Endothelial cell (in vitro differentiated cells): ENCODE results near the gene MMP24OS. TPM values are rescaled to one million over a fixed set of nuclear protein-coding genes. Genes with fewer than 3 reads are reported as not detected.

Experiments
- DNase-seq: peaks from one replicate; pipeline ENCODE4 v3.0.0; 2021; ENCODE audit warnings: low spot score
- H3K27ac Mint-ChIP-seq: one replicate; pipeline ENCODE4 v1.8.0; 2021; ENCODE audit warnings: mixed read lengths, inconsistent platforms; ENCODE audit not compliant: unreplicated experiment
- H3K27me3 Mint-ChIP-seq: one replicate; pipeline ENCODE4 v1.8.0; 2021; ENCODE audit warnings: mild to moderate bottlenecking, moderate library complexity, mixed read lengths, inconsistent platforms; ENCODE audit not compliant: unreplicated experiment
- H3K36me3 Mint-ChIP-seq: one replicate; pipeline ENCODE4 v1.8.0; 2021; ENCODE audit warnings: mild to moderate bottlenecking, low read depth, mixed read lengths, inconsistent platforms; ENCODE audit not compliant: unreplicated experiment
- H3K4me1 Mint-ChIP-seq: one replicate; pipeline ENCODE4 v1.8.0; 2021; ENCODE audit warnings: mild to moderate bottlenecking, mixed read lengths, inconsistent platforms; ENCODE audit not compliant: unreplicated experiment
- H3K4me3 Mint-ChIP-seq: one replicate; pipeline ENCODE4 v1.8.0; 2021; ENCODE audit warnings: mild to moderate bottlenecking, mixed read lengths, inconsistent platforms; ENCODE audit not compliant: unreplicated experiment
- H3K9me3 Mint-ChIP-seq: one replicate; pipeline ENCODE4 v1.8.0; 2021; ENCODE audit warnings: mixed read lengths, inconsistent platforms; ENCODE audit not compliant: unreplicated experiment
- total RNA-seq: library from RNA; stranded (reverse); fragmentation: NEBNext Ultra II Directional; extraction: Animal tissue kit (Norgen Biotek cat#: 25700); gene quantifications from one replicate; pipeline ENCODE4 v1.2.1, GENCODE V29; 2021; ENCODE audit not compliant: unreplicated experiment
- TF ChIP-seq, protein P1 (sequence below): fragments of 200-600 bp; sonication (generic); IDR thresholded peaks from one replicate; pipeline ENCODE4 v1.5.0; 2021; ENCODE audit warnings: antibody characterized with exemption; ENCODE audit not compliant: unreplicated experiment

The MMP24OS gene
- total RNA-seq, 1 donor from 2014 or later: 80.7 TPM

- Mint-ChIP-seq H3K27me3 (peaks cover 19% of the 10 kb centered on the region), H3K27ac (no peak overlapping the region), H3K4me1 (peaks cover 14% of the 10 kb centered on the region)
These were observed 24.8 kb upstream of the MMP24OS start for GRCh38 chr20:35302421-35303335.

DNA sequence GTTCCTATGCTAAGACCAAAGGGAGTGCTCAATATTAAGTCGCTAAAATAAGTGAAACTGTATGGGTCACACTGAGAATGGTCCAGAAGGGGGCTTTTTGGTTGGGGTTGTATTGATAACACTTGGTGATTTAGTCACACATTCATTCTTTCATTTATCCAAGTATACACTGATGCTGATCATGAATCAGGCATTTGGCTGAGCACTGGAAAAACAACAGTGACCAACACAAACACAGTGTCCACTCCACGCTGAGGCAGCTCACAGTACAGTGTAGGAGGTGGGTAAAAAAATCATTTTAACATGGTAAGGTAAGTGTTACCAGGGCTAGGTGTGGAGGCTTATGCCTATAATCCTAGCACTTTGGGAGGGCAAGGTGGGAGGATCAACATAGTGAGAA is 23.5 kb upstream of the MMP24OS start:
- H3K4me3 Mint-ChIP-seq: no peak overlapping the region
- peak overlapping the region; percentile 8 for H3K27ac Mint-ChIP-seq
- no peaks in the 10 kb centered on the region for H3K9me3 Mint-ChIP-seq
- no peak for DNase-seq
- H3K4me1 Mint-ChIP-seq: peaks cover 17% of the 10 kb centered on the region
- TF ChIP-seq, protein P1, sequence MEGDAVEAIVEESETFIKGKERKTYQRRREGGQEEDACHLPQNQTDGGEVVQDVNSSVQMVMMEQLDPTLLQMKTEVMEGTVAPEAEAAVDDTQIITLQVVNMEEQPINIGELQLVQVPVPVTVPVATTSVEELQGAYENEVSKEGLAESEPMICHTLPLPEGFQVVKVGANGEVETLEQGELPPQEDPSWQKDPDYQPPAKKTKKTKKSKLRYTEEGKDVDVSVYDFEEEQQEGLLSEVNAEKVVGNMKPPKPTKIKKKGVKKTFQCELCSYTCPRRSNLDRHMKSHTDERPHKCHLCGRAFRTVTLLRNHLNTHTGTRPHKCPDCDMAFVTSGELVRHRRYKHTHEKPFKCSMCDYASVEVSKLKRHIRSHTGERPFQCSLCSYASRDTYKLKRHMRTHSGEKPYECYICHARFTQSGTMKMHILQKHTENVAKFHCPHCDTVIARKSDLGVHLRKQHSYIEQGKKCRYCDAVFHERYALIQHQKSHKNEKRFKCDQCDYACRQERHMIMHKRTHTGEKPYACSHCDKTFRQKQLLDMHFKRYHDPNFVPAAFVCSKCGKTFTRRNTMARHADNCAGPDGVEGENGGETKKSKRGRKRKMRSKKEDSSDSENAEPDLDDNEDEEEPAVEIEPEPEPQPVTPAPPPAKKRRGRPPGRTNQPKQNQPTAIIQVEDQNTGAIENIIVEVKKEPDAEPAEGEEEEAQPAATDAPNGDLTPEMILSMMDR: no peak
- peaks cover 5% of the 10 kb centered on the region for H3K36me3 Mint-ChIP-seq
- peaks cover 21% of the 10 kb centered on the region for H3K27me3 Mint-ChIP-seq

More at GRCh38 chr20:35302421-35303335, 24.8 kb upstream of the MMP24OS start:
- Mint-ChIP-seq H3K4me3 (no peak overlapping the region), H3K9me3 (no peaks in the 10 kb centered on the region), H3K36me3 (peaks cover 6% of the 10 kb centered on the region)
- TF ChIP-seq, protein P1: no peak
- DNase-seq: no peak

DNA sequence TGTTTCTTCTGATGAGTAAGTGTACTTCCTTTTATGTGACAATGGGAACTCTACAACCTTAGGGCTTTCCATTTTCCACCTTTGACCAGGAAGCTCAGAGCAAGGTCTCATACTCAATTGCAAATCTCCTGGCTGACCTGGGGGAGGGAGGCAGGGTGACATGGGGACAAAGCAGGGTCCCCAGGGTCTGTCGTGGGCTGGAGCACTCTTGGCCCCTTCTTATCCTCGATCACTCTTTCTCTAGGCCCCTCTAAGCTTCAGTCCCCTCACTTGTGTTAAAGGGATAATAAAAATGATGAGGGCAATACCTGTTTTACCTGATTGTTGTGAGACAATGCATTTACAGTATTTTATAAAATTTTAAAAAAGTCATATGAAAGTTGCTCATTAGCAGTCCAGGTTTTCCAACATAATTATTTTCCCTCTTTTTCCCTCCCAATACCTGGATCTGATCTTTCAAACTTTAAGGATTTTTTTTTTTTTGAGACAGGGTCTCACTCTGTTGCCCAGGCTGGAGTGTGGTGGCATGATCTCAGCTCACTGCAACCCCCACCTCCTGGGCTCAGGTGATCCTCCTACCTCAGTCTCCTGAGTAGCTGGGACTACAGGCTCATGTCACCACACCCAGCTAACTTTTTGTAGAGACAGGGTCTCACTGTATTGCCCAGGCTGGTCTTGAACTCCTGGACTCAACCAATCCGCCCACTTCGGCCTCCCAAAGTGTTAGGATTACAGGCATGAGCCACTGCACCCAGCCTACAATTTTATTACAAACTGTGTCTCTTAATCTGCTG is 22.7 kb upstream of the MMP24OS start:
- Mint-ChIP-seq H3K36me3 (peaks cover 3% of the 10 kb centered on the region), H3K27ac (no peak overlapping the region), H3K4me3 (no peak overlapping the region), H3K27me3 (peaks cover 16% of the 10 kb centered on the region), H3K4me1 (peaks cover 24% of the 10 kb centered on the region), H3K9me3 (no peaks in the 10 kb centered on the region)
- DNase-seq: no peak
- TF ChIP-seq, protein P1: no peak

DNA sequence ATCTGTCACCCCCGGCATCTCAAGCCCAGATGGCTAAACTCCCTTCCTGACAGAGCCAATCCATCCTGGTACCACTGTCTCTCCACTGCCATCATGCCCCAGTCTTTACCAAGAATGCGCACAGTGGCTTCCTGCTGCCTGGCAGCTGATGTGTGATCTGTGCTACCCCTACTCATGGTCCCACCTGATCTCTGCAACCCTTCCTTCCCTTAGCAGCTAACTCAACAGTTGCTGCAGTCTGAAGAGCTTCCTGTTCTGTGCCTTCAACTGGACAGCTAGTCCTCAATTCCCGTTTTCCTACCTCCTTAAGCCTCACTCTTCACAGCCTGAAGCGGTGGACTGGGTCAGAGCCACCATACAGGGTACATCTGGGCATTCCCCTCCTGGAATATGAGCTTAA is 21.9 kb upstream of the MMP24OS start:
- Mint-ChIP-seq H3K9me3 (no peaks in the 10 kb centered on the region), H3K27me3 (peaks cover 15% of the 10 kb centered on the region), H3K27ac (no peak overlapping the region), H3K4me3 (no peak overlapping the region), H3K36me3 (peaks cover 3% of the 10 kb centered on the region), H3K4me1 (peaks cover 23% of the 10 kb centered on the region)
- DNase-seq: no peak
- TF ChIP-seq, protein P1: no peak
